K562 (cell line): ENCODE measurements around the gene NPTX2. TPM values are rescaled to one million over a fixed set of nuclear protein-coding genes. Genes with fewer than 3 reads are reported as not detected.

Experiments used
- ARID2 ChIP-seq: fragments of 450-650 bp; IDR thresholded peaks from 2 replicates; pipeline ENCODE4 v1.6.1; 2017; ENCODE audit warnings: antibody characterized with exemption, mild to moderate bottlenecking
- FOXK2 ChIP-seq, 2 experiments: fragments of 450-650 bp; IDR thresholded peaks in 1 of 2; conservative IDR thresholded peaks in 1 of 2; 2 replicates each; pipeline ENCODE4 v1.6.1; 2016; ENCODE audit warnings: low read depth in 2 of 2, mild to moderate bottlenecking in 1 of 2
- LARP7 ChIP-seq: fragments of 450-650 bp; IDR thresholded peaks from 2 replicates; pipeline ENCODE4 v1.6.1; 2016
- MTA2 ChIP-seq: fragments of 450-650 bp; IDR thresholded peaks from 2 replicates; pipeline ENCODE4 v1.6.1; 2016; ENCODE audit warnings: low read depth
- NRF1 ChIP-seq, 2 experiments: fragments of 450-650 bp; IDR thresholded peaks in 1 of 2; conservative IDR thresholded peaks in 1 of 2; 2 replicates each; pipeline ENCODE4 v1.6.1; 2014; ENCODE audit warnings: mild to moderate bottlenecking in 2 of 2
- RBM25 ChIP-seq: fragments of 200-400 bp; formaldehyde crosslinking; IDR thresholded peaks from 2 replicates; pipeline ENCODE4 v1.6.1; 2018; ENCODE audit warnings: low read length, low read depth, moderate library complexity; ENCODE audit not compliant: severe bottlenecking
- STAT5A ChIP-seq: IDR thresholded peaks from 2 replicates; pipeline ENCODE4 v1.6.1; 2012; ENCODE audit warnings: low read length, inconsistent platforms, borderline replicate concordance
- ZNF224 ChIP-seq: sonication (generic); formaldehyde crosslinking; IDR thresholded peaks from 2 replicates; pipeline ENCODE4 v1.8.0; 2022; ENCODE audit warnings: mild to moderate bottlenecking, missing genetic modification reagents
- polyA plus RNA-seq, 8 experiments: library from polyadenylated mRNA; depleted of rRNA in 4 of 8; stranded (reverse) in 5 of 8; unstranded in 3 of 8; fragments of >200 nt; fragmentation: Nextera tagmentation in 2 of 8; fragmentation: Illumina TruSeq in 1 of 8; extraction: Ambion mirVana in 2 of 8; extraction: Trizol in 1 of 8; gene quantifications; 2 replicates each; pipeline versions ENCODE4 v1.2.1 to v1.2.3, GENCODE V29; 2011 to 2014; ENCODE audit warnings: inconsistent platforms in 1 of 8, missing spikeins in 1 of 8
- total RNA-seq, 7 experiments: library from RNA; depleted of rRNA in 6 of 7; stranded (reverse); fragments of >200 nt in 6 of 7; fragmentation: Illumina TruSeq in 2 of 7; extraction: Trizol in 2 of 7; gene quantifications; 2 replicates each; pipeline versions ENCODE4 v1.2.1 to v1.2.3, GENCODE V29; 2011 to 2021; ENCODE audit warnings: low replicate concordance in 1 of 7
- TF ChIP-seq, protein P1 (sequence below), 2 experiments: fragments of 450-650 bp in 1 of 2; IDR thresholded peaks; 2 replicates each; pipeline ENCODE4 v1.6.1; 2011 to 2017; ENCODE audit warnings: low read depth in 2 of 2, antibody characterized with exemption in 1 of 2, borderline replicate concordance in 1 of 2, low read length in 1 of 2, mild to moderate bottlenecking in 1 of 2, mixed read lengths in 1 of 2; ENCODE audit not compliant: control insufficient read depth in 1 of 2
- TF ChIP-seq, protein P2 (sequence below): fragments of 200-400 bp; formaldehyde crosslinking; IDR thresholded peaks from 2 replicates; pipeline ENCODE4 v1.6.1; 2017; ENCODE audit warnings: mild to moderate bottlenecking, low read depth, low read length, moderate library complexity

The NPTX2 gene
- total and polyA plus RNA-seq, 9 of the 15 experiments (the other 6 are each of a cell fraction or from before 2014, with no cell fraction given) = 0.07 TPM; not detected in 8

DNA sequence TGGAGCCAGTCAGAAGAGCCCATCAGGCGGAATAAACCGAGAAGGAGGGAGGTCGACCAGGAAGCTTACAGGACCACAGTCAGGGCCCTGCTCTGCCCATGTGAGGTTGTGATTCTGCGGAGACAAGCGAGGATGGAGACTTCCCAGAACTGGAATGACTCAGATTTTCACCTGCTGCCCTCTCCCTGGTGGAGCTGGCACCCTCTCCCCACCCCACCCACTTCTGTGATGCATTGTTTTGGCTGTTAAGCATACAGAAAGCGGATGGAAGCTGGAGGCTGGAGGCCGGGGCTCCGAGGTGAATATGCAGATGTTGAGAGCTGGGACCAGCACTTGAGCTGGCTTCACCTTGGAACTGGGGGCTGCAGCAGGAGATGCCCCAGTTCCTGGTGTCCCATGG lies 57.4 kb downstream of the NPTX2 start (continued):
- TF ChIP-seq ZNF224 = no peak
- TF ChIP-seq, protein P1, sequence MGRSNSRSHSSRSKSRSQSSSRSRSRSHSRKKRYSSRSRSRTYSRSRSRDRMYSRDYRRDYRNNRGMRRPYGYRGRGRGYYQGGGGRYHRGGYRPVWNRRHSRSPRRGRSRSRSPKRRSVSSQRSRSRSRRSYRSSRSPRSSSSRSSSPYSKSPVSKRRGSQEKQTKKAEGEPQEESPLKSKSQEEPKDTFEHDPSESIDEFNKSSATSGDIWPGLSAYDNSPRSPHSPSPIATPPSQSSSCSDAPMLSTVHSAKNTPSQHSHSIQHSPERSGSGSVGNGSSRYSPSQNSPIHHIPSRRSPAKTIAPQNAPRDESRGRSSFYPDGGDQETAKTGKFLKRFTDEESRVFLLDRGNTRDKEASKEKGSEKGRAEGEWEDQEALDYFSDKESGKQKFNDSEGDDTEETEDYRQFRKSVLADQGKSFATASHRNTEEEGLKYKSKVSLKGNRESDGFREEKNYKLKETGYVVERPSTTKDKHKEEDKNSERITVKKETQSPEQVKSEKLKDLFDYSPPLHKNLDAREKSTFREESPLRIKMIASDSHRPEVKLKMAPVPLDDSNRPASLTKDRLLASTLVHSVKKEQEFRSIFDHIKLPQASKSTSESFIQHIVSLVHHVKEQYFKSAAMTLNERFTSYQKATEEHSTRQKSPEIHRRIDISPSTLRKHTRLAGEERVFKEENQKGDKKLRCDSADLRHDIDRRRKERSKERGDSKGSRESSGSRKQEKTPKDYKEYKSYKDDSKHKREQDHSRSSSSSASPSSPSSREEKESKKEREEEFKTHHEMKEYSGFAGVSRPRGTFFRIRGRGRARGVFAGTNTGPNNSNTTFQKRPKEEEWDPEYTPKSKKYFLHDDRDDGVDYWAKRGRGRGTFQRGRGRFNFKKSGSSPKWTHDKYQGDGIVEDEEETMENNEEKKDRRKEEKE (IDR thresholded peaks at IDR 0.05; ENCODE audit: borderline replicate concordance in 1 of 2, control insufficient read depth in 1 of 2, low read depth in 2 of 2, low read length in 1 of 2) = no peak
- TF ChIP-seq, protein P2, sequence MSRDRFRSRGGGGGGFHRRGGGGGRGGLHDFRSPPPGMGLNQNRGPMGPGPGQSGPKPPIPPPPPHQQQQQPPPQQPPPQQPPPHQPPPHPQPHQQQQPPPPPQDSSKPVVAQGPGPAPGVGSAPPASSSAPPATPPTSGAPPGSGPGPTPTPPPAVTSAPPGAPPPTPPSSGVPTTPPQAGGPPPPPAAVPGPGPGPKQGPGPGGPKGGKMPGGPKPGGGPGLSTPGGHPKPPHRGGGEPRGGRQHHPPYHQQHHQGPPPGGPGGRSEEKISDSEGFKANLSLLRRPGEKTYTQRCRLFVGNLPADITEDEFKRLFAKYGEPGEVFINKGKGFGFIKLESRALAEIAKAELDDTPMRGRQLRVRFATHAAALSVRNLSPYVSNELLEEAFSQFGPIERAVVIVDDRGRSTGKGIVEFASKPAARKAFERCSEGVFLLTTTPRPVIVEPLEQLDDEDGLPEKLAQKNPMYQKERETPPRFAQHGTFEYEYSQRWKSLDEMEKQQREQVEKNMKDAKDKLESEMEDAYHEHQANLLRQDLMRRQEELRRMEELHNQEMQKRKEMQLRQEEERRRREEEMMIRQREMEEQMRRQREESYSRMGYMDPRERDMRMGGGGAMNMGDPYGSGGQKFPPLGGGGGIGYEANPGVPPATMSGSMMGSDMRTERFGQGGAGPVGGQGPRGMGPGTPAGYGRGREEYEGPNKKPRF = no peak
- TF ChIP-seq RBM25 = no peak
- no peak for TF ChIP-seq FOXK2 (conservative IDR thresholded peaks at IDR 0.05 in 1 of 2, IDR thresholded peaks at IDR 0.05 in 1 of 2; ENCODE audit: low read depth in 2 of 2)
- no peak for TF ChIP-seq NRF1 (conservative IDR thresholded peaks at IDR 0.05 in 1 of 2, IDR thresholded peaks at IDR 0.05 in 1 of 2)
- TF ChIP-seq STAT5A = no peak
- no peak for TF ChIP-seq ARID2
- TF ChIP-seq MTA2 = no peak
- TF ChIP-seq LARP7 = no peak
